Endothelial cell (in vitro differentiated cells): ENCODE data around the gene MACROD2. TPM values are rescaled to one million over a fixed set of nuclear protein-coding genes. Genes with fewer than 3 reads are reported as not detected.

Experiments used
- DNase-seq: peaks from one replicate; pipeline ENCODE4 v3.0.0; 2021; ENCODE audit warnings: low spot score
- H3K27ac Mint-ChIP-seq: one replicate; pipeline ENCODE4 v1.8.0; 2021; ENCODE audit warnings: mixed read lengths, inconsistent platforms; ENCODE audit not compliant: unreplicated experiment
- H3K27me3 Mint-ChIP-seq: one replicate; pipeline ENCODE4 v1.8.0; 2021; ENCODE audit warnings: mild to moderate bottlenecking, moderate library complexity, mixed read lengths, inconsistent platforms; ENCODE audit not compliant: unreplicated experiment
- H3K36me3 Mint-ChIP-seq: one replicate; pipeline ENCODE4 v1.8.0; 2021; ENCODE audit warnings: mild to moderate bottlenecking, low read depth, mixed read lengths, inconsistent platforms; ENCODE audit not compliant: unreplicated experiment
- H3K4me1 Mint-ChIP-seq: one replicate; pipeline ENCODE4 v1.8.0; 2021; ENCODE audit warnings: mild to moderate bottlenecking, mixed read lengths, inconsistent platforms; ENCODE audit not compliant: unreplicated experiment
- H3K4me3 Mint-ChIP-seq: one replicate; pipeline ENCODE4 v1.8.0; 2021; ENCODE audit warnings: mild to moderate bottlenecking, mixed read lengths, inconsistent platforms; ENCODE audit not compliant: unreplicated experiment
- H3K9me3 Mint-ChIP-seq: one replicate; pipeline ENCODE4 v1.8.0; 2021; ENCODE audit warnings: mixed read lengths, inconsistent platforms; ENCODE audit not compliant: unreplicated experiment
- total RNA-seq: library from RNA; stranded (reverse); fragmentation: NEBNext Ultra II Directional; extraction: Animal tissue kit (Norgen Biotek cat#: 25700); gene quantifications from one replicate; pipeline ENCODE4 v1.2.1, GENCODE V29; 2021; ENCODE audit not compliant: unreplicated experiment
- TF ChIP-seq, protein P1 (sequence below): fragments of 200-600 bp; sonication (generic); IDR thresholded peaks from one replicate; pipeline ENCODE4 v1.5.0; 2021; ENCODE audit warnings: antibody characterized with exemption; ENCODE audit not compliant: unreplicated experiment

MACROD2 gene
- total RNA-seq, 1 donor from 2014 or later: 6.4 TPM

DNA sequence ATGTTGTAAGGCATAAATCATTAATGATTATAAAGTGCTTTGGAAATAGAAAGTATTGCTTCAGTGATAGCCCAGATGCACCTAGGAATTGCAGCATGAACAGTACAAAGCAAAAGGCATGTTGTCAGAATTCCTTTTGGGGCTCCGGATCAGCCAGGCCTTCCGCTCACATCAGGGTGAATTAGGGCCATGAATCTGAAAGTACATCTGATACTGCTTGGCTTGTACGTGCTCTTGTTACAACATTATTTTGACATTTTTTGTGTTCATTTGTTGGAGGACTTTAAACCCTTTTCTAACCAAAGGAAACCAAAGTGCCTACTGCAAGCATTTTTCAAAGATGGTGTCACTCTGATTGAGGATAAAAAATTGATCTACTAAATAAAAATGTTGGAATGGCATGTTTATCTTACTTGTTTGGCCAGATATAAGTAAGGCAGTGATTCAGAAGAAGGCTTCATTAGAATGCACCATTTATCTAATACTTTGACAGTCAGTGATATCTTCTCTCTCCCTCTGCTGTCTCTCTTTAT is 1347.7 kb downstream of the MACROD2 start:
- no peak overlapping the region for H3K27ac Mint-ChIP-seq
- H3K36me3 Mint-ChIP-seq: no peaks in the 10 kb centered on the region
- DNase-seq: no peak
- no peaks in the 10 kb centered on the region for H3K4me1 Mint-ChIP-seq
- H3K27me3 Mint-ChIP-seq: no peaks in the 10 kb centered on the region
- TF ChIP-seq, protein P1, sequence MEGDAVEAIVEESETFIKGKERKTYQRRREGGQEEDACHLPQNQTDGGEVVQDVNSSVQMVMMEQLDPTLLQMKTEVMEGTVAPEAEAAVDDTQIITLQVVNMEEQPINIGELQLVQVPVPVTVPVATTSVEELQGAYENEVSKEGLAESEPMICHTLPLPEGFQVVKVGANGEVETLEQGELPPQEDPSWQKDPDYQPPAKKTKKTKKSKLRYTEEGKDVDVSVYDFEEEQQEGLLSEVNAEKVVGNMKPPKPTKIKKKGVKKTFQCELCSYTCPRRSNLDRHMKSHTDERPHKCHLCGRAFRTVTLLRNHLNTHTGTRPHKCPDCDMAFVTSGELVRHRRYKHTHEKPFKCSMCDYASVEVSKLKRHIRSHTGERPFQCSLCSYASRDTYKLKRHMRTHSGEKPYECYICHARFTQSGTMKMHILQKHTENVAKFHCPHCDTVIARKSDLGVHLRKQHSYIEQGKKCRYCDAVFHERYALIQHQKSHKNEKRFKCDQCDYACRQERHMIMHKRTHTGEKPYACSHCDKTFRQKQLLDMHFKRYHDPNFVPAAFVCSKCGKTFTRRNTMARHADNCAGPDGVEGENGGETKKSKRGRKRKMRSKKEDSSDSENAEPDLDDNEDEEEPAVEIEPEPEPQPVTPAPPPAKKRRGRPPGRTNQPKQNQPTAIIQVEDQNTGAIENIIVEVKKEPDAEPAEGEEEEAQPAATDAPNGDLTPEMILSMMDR: no peak
- H3K4me3 Mint-ChIP-seq: no peak overlapping the region
- no peaks in the 10 kb centered on the region for H3K9me3 Mint-ChIP-seq

DNA sequence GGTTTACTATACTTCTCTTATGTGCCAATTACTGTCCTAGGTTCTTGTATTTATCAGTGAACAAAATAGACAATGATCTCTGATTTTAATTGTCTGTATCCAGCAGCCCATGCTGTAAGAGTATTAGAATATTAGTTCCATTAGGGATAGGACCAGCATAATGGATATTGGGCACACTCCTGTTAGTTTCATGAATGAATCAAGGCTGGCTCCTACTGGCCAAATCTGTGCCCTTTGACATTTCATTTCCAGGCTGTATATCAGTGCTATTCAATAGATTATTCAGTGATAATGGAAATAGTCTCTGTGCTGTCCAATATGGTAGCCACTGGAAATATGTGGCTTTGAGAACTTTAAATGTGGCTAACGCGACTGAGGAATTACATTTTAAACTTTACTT is 1350.0 kb downstream of the MACROD2 start:
- Mint-ChIP-seq H3K36me3 (peaks cover 3% of the 10 kb centered on the region), H3K4me1 (no peaks in the 10 kb centered on the region), H3K9me3 (peaks cover 9% of the 10 kb centered on the region), H3K4me3 (no peak overlapping the region), H3K27ac (no peak overlapping the region), H3K27me3 (no peaks in the 10 kb centered on the region)
- TF ChIP-seq, protein P1: no peak
- no peak for DNase-seq

DNA sequence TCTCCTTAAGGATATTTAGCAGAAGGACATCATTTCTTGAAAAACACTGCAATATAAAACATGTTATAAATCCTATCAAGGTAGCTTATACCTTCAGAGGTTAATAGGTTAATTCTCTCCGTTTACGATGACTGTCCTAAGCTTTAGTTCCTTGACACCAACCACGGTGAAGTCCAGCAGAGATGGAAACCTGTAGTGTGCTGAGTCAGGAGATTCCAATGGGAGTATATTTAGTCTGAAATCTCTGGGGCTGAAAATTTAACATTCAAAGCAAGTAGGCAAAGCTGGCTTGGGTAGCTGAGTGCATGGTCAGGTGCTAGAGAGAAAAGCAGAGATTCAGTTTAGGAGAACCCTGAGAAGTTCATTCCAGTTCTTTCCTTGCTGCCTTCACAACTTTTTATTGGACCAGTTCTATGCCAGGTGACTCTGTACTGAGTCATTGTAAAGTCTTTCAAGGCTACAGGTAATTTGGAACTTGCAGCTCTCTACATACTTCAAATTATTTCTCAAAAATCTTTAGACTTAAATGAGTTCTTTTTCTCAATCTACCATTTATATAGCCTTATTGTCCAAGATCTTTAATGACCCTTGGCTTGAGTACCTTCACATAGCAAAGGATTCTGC is 1351.5 kb downstream of the MACROD2 start:
- TF ChIP-seq, protein P1: no peak
- no peak for DNase-seq
- Mint-ChIP-seq H3K4me3 (no peak overlapping the region), H3K36me3 (peaks cover 3% of the 10 kb centered on the region), H3K9me3 (peaks cover 9% of the 10 kb centered on the region), H3K27ac (no peak overlapping the region), H3K4me1 (no peaks in the 10 kb centered on the region), H3K27me3 (no peaks in the 10 kb centered on the region)

DNA sequence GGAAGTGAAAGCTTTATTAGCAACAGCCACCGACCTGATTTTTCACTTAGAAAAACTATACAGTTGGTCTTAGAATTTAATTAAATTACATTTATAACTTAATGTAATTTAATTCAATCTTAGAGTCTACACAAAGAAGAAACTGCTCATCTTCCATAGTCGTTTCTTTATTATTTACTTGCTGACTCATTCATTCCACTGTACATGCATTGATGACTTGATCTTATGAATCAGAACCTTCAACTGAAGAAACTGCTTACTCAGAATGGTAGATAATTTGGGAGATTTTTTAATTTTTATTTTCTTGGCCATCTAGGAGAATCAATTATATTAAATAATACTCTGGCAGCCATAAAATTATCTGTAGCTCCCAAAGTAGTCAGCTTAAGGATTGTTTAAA is 1363.7 kb downstream of the MACROD2 start:
- TF ChIP-seq, protein P1: no peak
- peaks cover 7% of the 10 kb centered on the region for H3K4me1 Mint-ChIP-seq
- H3K27ac Mint-ChIP-seq: no peak overlapping the region
- no peaks in the 10 kb centered on the region for H3K27me3 Mint-ChIP-seq
- H3K4me3 Mint-ChIP-seq: no peak overlapping the region
- H3K9me3 Mint-ChIP-seq: no peaks in the 10 kb centered on the region
- DNase-seq: no peak
- no peaks in the 10 kb centered on the region for H3K36me3 Mint-ChIP-seq

DNA sequence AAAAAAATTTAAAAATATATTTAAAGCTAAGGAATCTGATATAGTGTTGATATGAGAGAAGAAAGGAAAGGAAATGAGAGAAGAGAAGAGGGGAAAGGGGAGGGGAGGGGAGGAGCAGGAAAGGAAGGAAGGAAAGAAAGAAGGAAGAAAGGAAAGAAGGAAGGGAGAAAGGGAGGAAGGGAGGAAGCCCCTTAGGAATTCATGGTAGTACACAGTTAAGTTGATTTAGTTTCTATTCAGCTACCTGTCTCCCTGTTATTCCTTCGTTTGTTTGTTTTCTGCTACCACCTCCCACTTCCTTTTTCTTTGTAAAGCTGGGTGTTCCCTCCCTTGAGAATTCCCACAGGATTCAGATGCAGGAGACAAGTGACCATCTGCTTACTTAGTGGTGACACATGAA is 1367.5 kb downstream of the MACROD2 start:
- TF ChIP-seq, protein P1: no peak
- Mint-ChIP-seq H3K36me3 (no peaks in the 10 kb centered on the region), H3K27me3 (no peaks in the 10 kb centered on the region), H3K4me1 (peaks cover 7% of the 10 kb centered on the region), H3K9me3 (no peaks in the 10 kb centered on the region), H3K4me3 (no peak overlapping the region), H3K27ac (no peak overlapping the region)
- no peak for DNase-seq
